CD8-positive, alpha-beta memory T cell (primary cell): ENCODE measurements around the gene ANKRD34C. TPM values are rescaled to one million over a fixed set of nuclear protein-coding genes. Genes with fewer than 3 reads are reported as not detected.
"Not testable (repeated sequence)": the region's sequence is repeated elsewhere in the genome, so short reads cannot be mapped to it uniquely, and the experiment has no call there.

Source experiments
- CTCF ChIA-PET: fragments of 350-600 bp; sonication (Branson Sonifier 250); formaldehyde crosslinking; loops from one replicate; lab custom pipeline; 2021; ENCODE audit warnings: antibody characterized with exemption; lab: Charles Lee
- POLR2A ChIA-PET: fragments of 350-600 bp; sonication (Branson Sonifier 250); formaldehyde crosslinking; loops from one replicate; lab custom pipeline; 2021; ENCODE audit warnings: antibody characterized with exemption; lab: Charles Lee
- DNase-seq, 5 donors: peaks; one replicate each; pipeline versions ENCODE4 v3.0.0 to v3.0.0-alpha.2; 2020 to 2022; ENCODE audit warnings: mixed read lengths in 1 of 5
- H3K27ac ChIP-seq: one replicate; pipeline ENCODE4 v1.7.0; 2013; ENCODE audit warnings: low read depth, mild to moderate bottlenecking, low read length, moderate library complexity
- H3K27me3 ChIP-seq: 2 replicates; pipeline ENCODE4 v1.7.0; 2013; ENCODE audit warnings: low read length, mild to moderate bottlenecking; ENCODE audit not compliant: insufficient read depth, poor library complexity, severe bottlenecking
- H3K36me3 ChIP-seq: 2 replicates; pipeline ENCODE4 v1.7.0; 2013; ENCODE audit warnings: mild to moderate bottlenecking, low read length, moderate library complexity; ENCODE audit not compliant: insufficient read depth
- H3K4me1 ChIP-seq: 2 replicates; pipeline ENCODE4 v1.7.0; 2013; ENCODE audit warnings: mild to moderate bottlenecking, low read length, moderate library complexity; ENCODE audit not compliant: insufficient read depth
- H3K4me3 ChIP-seq: 2 replicates; pipeline ENCODE4 v1.7.0; 2013; ENCODE audit warnings: mild to moderate bottlenecking, low read length
- H3K9me3 ChIP-seq: 2 replicates; pipeline ENCODE4 v1.7.0; 2013; ENCODE audit warnings: mild to moderate bottlenecking, low read length
- H3K27ac Mint-ChIP-seq, 8 donors: one replicate each; pipeline ENCODE4 v1.8.0; 2020 to 2021; ENCODE audit warnings: mixed read lengths in 8 of 8, mild to moderate bottlenecking in 6 of 8, inconsistent platforms in 3 of 8, moderate library complexity in 3 of 8
- H3K27me3 Mint-ChIP-seq, 2 donors: one replicate each; pipeline ENCODE4 v1.8.0; 2020 to 2021; ENCODE audit warnings: mixed read lengths in 2 of 2, mild to moderate bottlenecking in 1 of 2, moderate library complexity in 1 of 2
- H3K36me3 Mint-ChIP-seq, 3 donors: one replicate each; pipeline ENCODE4 v1.8.0; 2020 to 2021; ENCODE audit warnings: mixed read lengths in 3 of 3, inconsistent platforms in 1 of 3, mild to moderate bottlenecking in 1 of 3
- H3K4me1 Mint-ChIP-seq, 3 donors: one replicate each; pipeline ENCODE4 v1.8.0; 2020 to 2021; ENCODE audit warnings: mixed read lengths in 3 of 3, inconsistent platforms in 1 of 3, mild to moderate bottlenecking in 1 of 3
- H3K4me3 Mint-ChIP-seq, 7 donors: one replicate each; pipeline ENCODE4 v1.8.0; 2020 to 2021; ENCODE audit warnings: mixed read lengths in 7 of 7, mild to moderate bottlenecking in 6 of 7, moderate library complexity in 4 of 7, inconsistent platforms in 2 of 7
- H3K9me3 Mint-ChIP-seq, 5 donors: one replicate each; pipeline ENCODE4 v1.8.0; 2020 to 2022; ENCODE audit warnings: mixed read lengths in 5 of 5, mild to moderate bottlenecking in 3 of 5, moderate library complexity in 2 of 5, inconsistent platforms in 1 of 5
- polyA plus RNA-seq: library from polyadenylated mRNA; unstranded; fragments of 300-500 nt; fragmentation: Illumina TruSeq; gene quantifications from one replicate; pipeline ENCODE4 v1.2.3, GENCODE V29; 2021
- total RNA-seq, 2 experiments: library from RNA; stranded (reverse); gene quantifications; one replicate each; pipeline ENCODE4 v1.2.3, GENCODE V29; 2021

The ANKRD34C gene
- total and polyA plus RNA-seq, 3 experiments from 2014 or later: not detected

DNA sequence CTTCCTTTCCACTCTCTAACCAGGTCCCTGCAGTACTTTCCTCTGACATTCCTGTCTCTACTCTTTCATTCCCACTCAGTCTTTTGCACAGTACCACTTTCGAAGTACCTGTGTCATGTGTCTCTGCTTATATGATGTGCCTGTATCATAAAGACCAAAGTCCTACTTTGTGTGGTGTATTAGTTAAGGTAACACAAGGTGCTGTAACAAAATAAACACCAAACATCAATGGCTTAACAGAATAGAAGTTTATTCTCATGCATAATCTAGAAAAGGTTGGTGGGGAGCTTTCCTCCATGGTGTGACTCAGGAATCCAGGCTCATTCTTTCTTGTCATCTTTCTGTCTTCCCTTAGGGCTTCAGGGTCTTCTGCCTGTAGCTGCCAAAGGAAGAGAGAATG, 31.7 kb downstream of the ANKRD34C start:
- POLR2A ChIA-PET: no interaction called here
- Histone ChIP-seq H3K4me3 (no peak overlapping the region), H3K4me1 (peaks cover 20% of the 10 kb centered on the region), H3K27ac (no peak overlapping the region), H3K9me3 (no peaks in the 10 kb centered on the region), H3K27me3 (no peaks in the 10 kb centered on the region), H3K36me3 (peaks cover 47% of the 10 kb centered on the region)
- CTCF ChIA-PET: no interaction called here
- Mint-ChIP-seq H3K4me1 (peaks cover 64 to 82% (median 77%) of the 10 kb centered on the region in 3 donors), H3K27ac (no peak overlapping the region), H3K36me3 (peaks cover 32 to 65% (median 43%) of the 10 kb centered on the region in 3 donors), H3K4me3 (peak overlapping the region in 3 of 7 donors; percentile 36 to 75 (median 73)), H3K9me3 (no peaks in the 10 kb centered on the region), H3K27me3 (peaks cover 0 to 2% of the 10 kb centered on the region in 2 donors)
- no peak for DNase-seq

DNA sequence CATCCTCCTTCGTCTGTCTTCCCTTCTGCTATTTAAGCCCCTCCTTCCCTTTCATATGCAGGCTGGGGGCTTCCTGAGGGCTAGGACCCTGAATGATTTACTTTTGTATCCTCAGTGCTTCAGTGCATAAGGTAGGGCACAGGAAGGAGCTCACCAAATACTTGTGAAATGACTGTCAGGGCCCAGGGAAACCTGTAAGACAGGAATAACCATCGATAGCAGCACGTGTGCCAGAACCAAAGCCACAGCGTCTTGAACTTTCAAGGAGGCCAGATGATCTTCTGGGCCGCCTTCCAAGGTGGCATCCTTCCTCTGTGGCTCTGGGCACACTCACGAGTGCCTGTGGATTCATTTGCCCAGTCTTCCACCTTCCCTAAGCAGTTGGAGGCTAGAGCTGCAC, 32.3 kb downstream of the ANKRD34C start:
- no peak for DNase-seq
- H3K27me3 Mint-ChIP-seq: no peaks in the 10 kb centered on the region
- H3K27me3 ChIP-seq: no peaks in the 10 kb centered on the region
- H3K9me3 Mint-ChIP-seq: no peaks in the 10 kb centered on the region
- ChIA-PET CTCF (no interaction called here), POLR2A (no interaction called here)
- no peak overlapping the region for H3K27ac Mint-ChIP-seq
- peaks cover 36 to 72% (median 46%) of the 10 kb centered on the region in 3 donors for H3K36me3 Mint-ChIP-seq
- peaks cover 20% of the 10 kb centered on the region for H3K4me1 ChIP-seq
- no peak overlapping the region for H3K27ac ChIP-seq
- peaks cover 68 to 87% (median 82%) of the 10 kb centered on the region in 3 donors for H3K4me1 Mint-ChIP-seq
- no peaks in the 10 kb centered on the region for H3K9me3 ChIP-seq
- peaks cover 51% of the 10 kb centered on the region for H3K36me3 ChIP-seq
- H3K4me3 ChIP-seq: no peak overlapping the region
- H3K4me3 Mint-ChIP-seq: peak overlapping the region in 2 of 7 donors; percentile 3 to 23

DNA sequence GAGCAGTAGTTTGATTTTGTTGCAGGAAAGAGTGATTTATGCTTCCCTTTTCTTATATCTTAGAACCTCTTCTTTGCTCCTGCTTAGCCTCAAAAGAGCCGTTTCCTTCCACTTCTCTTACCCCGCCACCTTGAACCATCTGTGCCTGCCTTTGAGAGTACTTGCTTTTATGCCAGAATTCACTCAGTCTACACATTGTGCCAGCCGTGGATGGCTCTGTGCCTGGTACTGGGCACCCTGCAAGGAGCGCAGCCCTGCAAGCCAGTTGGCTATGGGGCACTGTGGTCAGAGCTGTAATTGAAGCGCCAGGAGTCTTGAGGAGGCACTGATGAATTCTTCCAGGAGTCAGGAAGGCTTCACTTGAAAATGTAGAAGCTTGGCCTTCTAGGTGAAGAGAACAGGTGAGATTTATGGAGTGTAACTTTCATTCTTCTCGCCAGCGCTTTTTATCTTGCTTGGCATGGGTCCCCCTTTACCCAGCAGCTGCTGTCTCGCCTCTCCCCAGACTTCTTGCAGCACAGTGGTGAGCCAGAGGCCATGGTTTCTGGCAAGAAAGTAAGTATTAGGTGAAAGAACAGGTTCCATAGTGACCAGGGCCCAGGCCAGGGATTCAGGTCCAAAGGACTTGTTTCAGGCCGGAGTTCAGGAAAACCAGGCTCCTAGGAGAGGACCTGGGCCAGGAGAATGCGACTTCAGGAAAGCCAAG, 33.3 kb downstream of the ANKRD34C start:
- Mint-ChIP-seq H3K4me3 (peak overlapping the region in 2 of 7 donors; percentile 16 to 36), H3K36me3 (peaks cover 36 to 79% (median 46%) of the 10 kb centered on the region in 3 donors), H3K4me1 (peaks cover 66 to 83% (median 81%) of the 10 kb centered on the region in 3 donors), H3K27me3 (no peaks in the 10 kb centered on the region), H3K9me3 (no peaks in the 10 kb centered on the region), H3K27ac (peak overlapping the region in 2 of 8 donors; percentile 32 to 74)
- Histone ChIP-seq H3K9me3 (no peaks in the 10 kb centered on the region), H3K4me1 (peaks cover 16% of the 10 kb centered on the region), H3K27ac (no peak overlapping the region), H3K36me3 (peaks cover 55% of the 10 kb centered on the region), H3K27me3 (no peaks in the 10 kb centered on the region), H3K4me3 (no peak overlapping the region)
- ChIA-PET POLR2A (no interaction called here), CTCF (no interaction called here)
- no peak for DNase-seq

DNA sequence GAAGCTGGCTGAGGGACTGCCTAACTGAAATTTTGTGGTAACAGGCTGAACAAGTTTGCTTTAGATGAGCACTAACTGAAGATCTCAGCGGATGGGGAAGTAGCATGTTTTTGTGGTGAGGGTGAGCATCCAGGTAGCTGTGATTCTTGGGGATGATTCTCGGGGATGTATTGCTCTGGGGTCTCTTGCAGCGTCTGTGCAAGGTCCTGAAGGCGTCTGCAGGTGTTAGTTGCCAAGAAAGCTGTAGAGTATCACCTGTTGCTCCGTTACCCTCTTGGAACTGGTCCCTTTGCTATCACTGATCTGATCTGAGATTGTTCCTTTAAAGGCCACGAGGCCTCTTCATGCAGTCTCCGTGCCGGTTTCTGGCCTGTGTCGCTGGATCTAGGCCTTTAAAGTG, 34.3 kb downstream of the ANKRD34C start:
- Histone ChIP-seq H3K4me3 (no peak overlapping the region), H3K36me3 (peaks cover 66% of the 10 kb centered on the region), H3K9me3 (no peaks in the 10 kb centered on the region), H3K27me3 (no peaks in the 10 kb centered on the region), H3K27ac (no peak overlapping the region), H3K4me1 (peaks cover 12% of the 10 kb centered on the region)
- Mint-ChIP-seq H3K27me3 (no peaks in the 10 kb centered on the region), H3K4me3 (peak overlapping the region in 1 of 7 donors; percentile 24), H3K4me1 (peaks cover 67 to 84% (median 80%) of the 10 kb centered on the region in 3 donors), H3K27ac (peak overlapping the region in 1 of 8 donors; percentile 36), H3K9me3 (no peaks in the 10 kb centered on the region), H3K36me3 (peaks cover 36 to 88% (median 51%) of the 10 kb centered on the region in 3 donors)
- POLR2A ChIA-PET: no interaction called here
- no peak for DNase-seq
- CTCF ChIA-PET: no interaction called here

DNA sequence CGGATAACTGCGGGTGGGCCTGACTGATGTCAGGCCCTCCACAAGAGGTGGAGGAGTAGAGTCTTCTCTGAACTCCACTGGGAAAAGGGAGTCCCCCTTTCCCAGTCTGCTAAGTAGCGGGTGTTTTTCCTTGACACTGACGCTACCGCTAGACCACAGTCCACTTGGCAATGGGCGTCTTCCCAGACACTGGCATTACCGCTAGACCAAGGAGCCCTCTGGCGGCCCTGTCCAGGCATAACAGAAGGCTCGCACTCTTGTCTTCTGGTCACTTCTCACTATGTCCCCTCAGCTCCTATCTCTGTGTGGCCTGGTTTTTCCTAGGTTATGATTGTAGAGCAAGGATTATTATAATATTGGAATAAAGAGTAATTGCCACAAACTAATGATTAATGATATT, 37.5 kb downstream of the ANKRD34C start:
- POLR2A ChIA-PET, H3K4me3 ChIP-seq, H3K4me3 Mint-ChIP-seq, H3K27me3 ChIP-seq, DNase-seq, H3K9me3 ChIP-seq, CTCF ChIA-PET, H3K4me1 ChIP-seq, H3K27ac ChIP-seq, H3K27me3 Mint-ChIP-seq, H3K9me3 Mint-ChIP-seq, H3K27ac Mint-ChIP-seq: not testable (repeated sequence)
- peaks cover 58% of the 10 kb centered on the region for H3K36me3 ChIP-seq
- H3K36me3 Mint-ChIP-seq: peaks cover 30 to 94% (median 55%) of the 10 kb centered on the region in 3 donors
- peaks cover 50 to 55% (median 54%) of the 10 kb centered on the region in 3 donors for H3K4me1 Mint-ChIP-seq

DNA sequence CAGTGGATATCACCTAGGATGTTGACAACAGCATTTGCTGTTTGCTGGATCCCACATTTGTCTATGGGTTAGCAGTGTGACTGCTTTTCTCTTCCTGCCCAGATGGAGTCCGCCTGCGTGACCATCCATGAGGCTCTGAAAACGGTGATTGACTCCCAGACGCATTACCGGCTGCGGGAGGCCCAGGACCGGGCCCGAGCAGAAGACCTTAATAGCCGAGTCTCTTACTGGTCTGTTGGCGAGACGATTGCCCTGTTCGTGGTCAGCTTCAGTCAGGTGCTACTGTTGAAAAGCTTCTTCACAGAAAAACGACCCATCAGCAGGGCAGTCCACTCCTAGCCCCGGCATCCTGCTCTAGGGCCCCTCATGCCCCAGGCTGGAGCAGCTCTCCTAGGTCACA, 39.4 kb downstream of the ANKRD34C start:
- H3K27me3 Mint-ChIP-seq: no peaks in the 10 kb centered on the region
- no peaks in the 10 kb centered on the region for H3K9me3 Mint-ChIP-seq
- Histone ChIP-seq H3K27me3 (no peaks in the 10 kb centered on the region), H3K27ac (no peak overlapping the region), H3K4me1 (no peaks in the 10 kb centered on the region), H3K36me3 (peaks cover 44% of the 10 kb centered on the region), H3K9me3 (no peaks in the 10 kb centered on the region), H3K4me3 (no peak overlapping the region)
- H3K4me1 Mint-ChIP-seq: peaks cover 37 to 41% (median 37%) of the 10 kb centered on the region in 3 donors
- ChIA-PET POLR2A (no interaction called here), CTCF (interaction anchor here (1.2 kb wide), 1 partner anchor 11 kb away, joined by 4 read pairs; the partner anchor contains the start of gene TMED3)
- no peak for DNase-seq
- H3K27ac Mint-ChIP-seq: no peak overlapping the region
- no peak overlapping the region for H3K4me3 Mint-ChIP-seq
- peaks cover 27 to 95% (median 49%) of the 10 kb centered on the region in 3 donors for H3K36me3 Mint-ChIP-seq

DNA sequence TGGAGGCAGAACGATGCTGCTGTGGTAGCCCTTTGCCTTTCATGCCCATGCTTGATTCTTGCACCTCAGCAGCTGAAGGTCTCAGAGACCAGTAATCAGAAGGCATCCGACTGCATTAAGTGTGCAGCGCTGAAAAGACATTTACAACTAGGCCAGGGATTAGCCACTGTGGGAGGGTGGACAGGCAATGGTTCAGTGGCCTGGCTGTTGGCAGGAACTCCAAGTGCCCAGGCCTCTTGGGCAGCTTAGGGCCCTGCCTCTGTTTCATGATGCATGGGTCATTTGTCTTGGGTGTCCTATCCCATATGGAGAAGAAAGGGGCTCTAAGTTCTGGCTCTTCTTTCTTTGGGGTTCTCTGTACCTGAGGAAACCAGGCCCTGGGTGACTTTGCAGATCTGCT, 39.8 kb downstream of the ANKRD34C start:
- H3K4me1 ChIP-seq: no peaks in the 10 kb centered on the region
- peaks cover 40% of the 10 kb centered on the region for H3K36me3 ChIP-seq
- no peak for DNase-seq
- H3K27ac ChIP-seq: no peak overlapping the region
- peaks cover 32 to 37% (median 33%) of the 10 kb centered on the region in 3 donors for H3K4me1 Mint-ChIP-seq
- peaks cover 24 to 95% (median 48%) of the 10 kb centered on the region in 3 donors for H3K36me3 Mint-ChIP-seq
- no peak overlapping the region for H3K27ac Mint-ChIP-seq
- ChIA-PET CTCF (no interaction called here), POLR2A (no interaction called here)
- H3K27me3 Mint-ChIP-seq: no peaks in the 10 kb centered on the region
- H3K27me3 ChIP-seq: no peaks in the 10 kb centered on the region
- no peaks in the 10 kb centered on the region for H3K9me3 Mint-ChIP-seq
- no peaks in the 10 kb centered on the region for H3K9me3 ChIP-seq
- no peak overlapping the region for H3K4me3 Mint-ChIP-seq
- no peak overlapping the region for H3K4me3 ChIP-seq

DNA sequence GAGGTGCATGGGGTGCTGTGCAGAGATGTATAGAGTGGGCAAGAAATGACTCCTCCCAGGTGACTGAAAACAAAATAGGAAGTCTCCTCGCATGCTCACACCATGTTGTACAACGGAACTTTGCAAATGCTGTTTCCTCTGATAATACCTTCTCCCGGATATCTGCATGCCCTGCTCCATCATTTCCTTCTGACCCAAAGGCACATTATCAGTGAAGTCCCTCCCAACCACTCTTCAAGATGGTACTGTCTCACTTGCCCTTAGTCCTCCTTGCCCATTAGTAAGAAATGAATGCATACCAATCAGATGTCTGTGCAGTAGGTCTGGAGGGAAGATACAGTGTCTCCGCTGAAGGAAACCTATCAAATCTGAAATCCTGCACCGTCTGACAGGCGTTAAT, 40.4 kb downstream of the ANKRD34C start:
- H3K4me1 ChIP-seq: no peaks in the 10 kb centered on the region
- no peak overlapping the region for H3K4me3 ChIP-seq
- no peak for DNase-seq
- ChIA-PET CTCF (no interaction called here), POLR2A (no interaction called here)
- H3K27me3 ChIP-seq: no peaks in the 10 kb centered on the region
- peaks cover 20 to 93% (median 46%) of the 10 kb centered on the region in 3 donors for H3K36me3 Mint-ChIP-seq
- H3K27ac ChIP-seq: no peak overlapping the region
- H3K27ac Mint-ChIP-seq: no peak overlapping the region
- H3K4me1 Mint-ChIP-seq: peaks cover 26 to 31% (median 27%) of the 10 kb centered on the region in 3 donors
- H3K27me3 Mint-ChIP-seq: no peaks in the 10 kb centered on the region
- H3K9me3 ChIP-seq: no peaks in the 10 kb centered on the region
- H3K4me3 Mint-ChIP-seq: no peak overlapping the region
- H3K36me3 ChIP-seq: peaks cover 33% of the 10 kb centered on the region
- no peaks in the 10 kb centered on the region for H3K9me3 Mint-ChIP-seq
